Measurements from ENCODE around the gene STAT3. TPM values are rescaled to one million over a fixed set of nuclear protein-coding genes. Genes with fewer than 3 reads are reported as not detected.

Gene STAT3
- polyA plus RNA-seq, 2 of the 4 experiments (the other 2 are of a cell fraction): 72.8 to 97.8 TPM

- TF ChIP-seq POLR2AphosphoS2 (conservative IDR thresholded peaks at IDR 0.05; ENCODE audit: low read length): no peak
- TF ChIP-seq MAFK (IDR thresholded peaks at IDR 0.05; ENCODE audit: partially characterized antibody): no peak
- no peak for TF ChIP-seq SREBF2 (IDR thresholded peaks at IDR 0.05)
- no peak for TF ChIP-seq REST (IDR thresholded peaks at IDR 0.05)
- TF ChIP-seq CTCF (IDR thresholded peaks at IDR 0.05): no peak
- TF ChIP-seq ATOH8 (CRISPR knock-in tag; IDR thresholded peaks at IDR 0.05; ENCODE audit: low read depth): no peak
- TF ChIP-seq RARB (CRISPR knock-in tag; IDR thresholded peaks at IDR 0.05): no peak
- 77% methylated on average over 7 of the region's 7 CpGs for WGBS (ENCODE audit: missing lambda C conversion rate)
- Histone ChIP-seq H3K27ac (no peak overlapping the region), H3K4me1 (peaks cover 52% of the 10 kb centered on the region), H3K4me3 (no peak overlapping the region), H3K4me2 (peak overlapping the region; percentile 88), H3K9me3 (no peaks in the 10 kb centered on the region)
- ChIA-PET CTCF (interaction anchor here (0.7 to 1.2 kb wide), 3 partner anchors 10 to 39 kb away, joined by 3 read pairs; no protein-coding TSS in a partner anchor), POLR2A (interaction anchor here (0.6 to 1.5 kb wide), 4 partner anchors 15 to 496 kb away, joined by 3 to 8 read pairs (median 4); partner anchors contain the start of gene STAT5A)
- FAIRE-seq: peak; percentile 28
- DNase-seq (ENCODE audit: low read depth in 1 of 2, low spot score in 1 of 2): no peak
- no peak for ATAC-seq
Observed at GRCh38 chr17:42273474-42274252, 114.6 kb downstream of the STAT3 start.

- DNase-seq (ENCODE audit: low read depth in 1 of 2, low spot score in 1 of 2) (no peak), FAIRE-seq (no peak), ATAC-seq (no peak)
- Histone ChIP-seq H3K27ac (no peak overlapping the region), H3K4me1 (peaks cover 63% of the 10 kb centered on the region), H3K9me3 (no peaks in the 10 kb centered on the region), H3K4me3 (no peak overlapping the region), H3K4me2 (no peak overlapping the region)
- TF ChIP-seq REST (IDR thresholded peaks at IDR 0.05) (no peak), PHF8 (IDR thresholded peaks at IDR 0.05; ENCODE audit: borderline replicate concordance, low read depth) (no peak), CBX2 (IDR thresholded peaks at IDR 0.05; ENCODE audit: borderline replicate concordance, low read depth) (no peak)
- WGBS (ENCODE audit: missing lambda C conversion rate): 80% methylated on average over 7 of the region's 7 CpGs
- POLR2A ChIA-PET: no interaction called here
- CTCF ChIA-PET: no interaction called here
Observed at GRCh38 chr17:42272162-42272907, 115.9 kb downstream of the STAT3 start.
